A549 (cell line): ENCODE measurements around the gene PIGN. TPM values are rescaled to one million over a fixed set of nuclear protein-coding genes. Genes with fewer than 3 reads are reported as not detected.

Source experiments
- ATAC-seq, 2 experiments: fragments of 200-7000 bp in 1 of 2; fragments of >200 bp in 1 of 2; cut with Nextera tagmentation in 1 of 2; cut with Tn5 transposase in 1 of 2; 3 replicates each; pipeline versions ENCODE4 v1.8.0 to v1.9.1; 2018 to 2020; ENCODE audit warnings: mild to moderate bottlenecking in 1 of 2, moderate library complexity in 1 of 2
- CTCF ChIA-PET: fragments of 300-600 bp; sonication (Branson Sonifier 250); formaldehyde crosslinking; extraction: SDS; loops from one replicate; lab custom pipeline; 2021; ENCODE audit warnings: antibody characterized with exemption, inconsistent platforms; lab: Yijun Ruan, JAX
- POLR2A ChIA-PET: fragments of 350-600 bp; formaldehyde crosslinking; extraction: SDS; loops from one replicate; lab custom pipeline; 2021; ENCODE audit warnings: antibody characterized with exemption, inconsistent platforms; lab: Yijun Ruan, JAX
- DNase-seq, 2 experiments: peaks; one replicate each; pipeline versions ENCODE4 v3.0.0 to v3.0.0-alpha.2; 2011 to 2016; ENCODE audit warnings: low read depth in 1 of 2, low spot score in 1 of 2
- FAIRE-seq: peaks from 2 replicates; lab custom pipeline; 2011; peaks lifted over from hg19 to GRCh38; lab: Jason Lieb, UNC
- H3K27ac ChIP-seq, 2 experiments: fragments of >200 bp; sonication (Bioruptor Twin); formaldehyde crosslinking; 3 replicates each; pipeline ENCODE4 v1.5.1; 2016 to 2017
- H3K4me1 ChIP-seq: fragments of >200 bp; sonication (Bioruptor Twin); formaldehyde crosslinking; 3 replicates; pipeline ENCODE4 v1.6.1; 2016
- H3K4me2 ChIP-seq: fragments of >200 bp; sonication (Bioruptor Twin); formaldehyde crosslinking; 3 replicates; pipeline ENCODE4 v1.6.1; 2016
- H3K4me3 ChIP-seq: fragments of >200 bp; sonication (Bioruptor Twin); formaldehyde crosslinking; 3 replicates; pipeline ENCODE4 v1.5.1; 2016
- H3K9me3 ChIP-seq: fragments of >200 bp; sonication (Bioruptor Twin); formaldehyde crosslinking; 3 replicates; pipeline ENCODE4 v1.6.1; 2016
- ATOH8 ChIP-seq: fragments of 250-450 bp; sonication (Bioruptor Pico); IDR thresholded peaks from 2 replicates; pipeline ENCODE4 v1.5.0; 2020; ENCODE audit warnings: low read depth, mild to moderate bottlenecking, moderate library complexity
- E2F6 ChIP-seq: IDR thresholded peaks from 2 replicates; pipeline ENCODE4 v1.6.1; 2012; ENCODE audit warnings: low read depth, borderline replicate concordance
- EHF ChIP-seq: fragments of 250-450 bp; sonication (Bioruptor Pico); IDR thresholded peaks from 2 replicates; pipeline ENCODE4 v1.5.0; 2020; ENCODE audit warnings: mild to moderate bottlenecking
- EHMT2 ChIP-seq: fragments of 200-600 bp; sonication (generic); IDR thresholded peaks from 2 replicates; pipeline ENCODE4 v1.6.1; 2016; ENCODE audit warnings: antibody characterized with exemption, low read depth, mild to moderate bottlenecking, moderate library complexity
- FOXS1 ChIP-seq: fragments of 250-450 bp; sonication (Bioruptor Pico); IDR thresholded peaks from 2 replicates; pipeline ENCODE4 v1.5.0; 2020; ENCODE audit warnings: mild to moderate bottlenecking, moderate library complexity
- GATA3 ChIP-seq: IDR thresholded peaks from 2 replicates; pipeline ENCODE4 v1.6.1; 2012; ENCODE audit warnings: borderline replicate concordance
- HEYL ChIP-seq: fragments of 250-450 bp; sonication (Bioruptor Pico); IDR thresholded peaks from 2 replicates; pipeline ENCODE4 v1.8.0; 2021; ENCODE audit warnings: mild to moderate bottlenecking, moderate library complexity
- HOXB13 ChIP-seq: fragments of 250-450 bp; sonication (Bioruptor Pico); IDR thresholded peaks from 2 replicates; pipeline ENCODE4 v1.5.0; 2020; ENCODE audit warnings: low read depth, mild to moderate bottlenecking, moderate library complexity
- MAFK ChIP-seq: fragments of 450-650 bp; IDR thresholded peaks from 2 replicates; pipeline ENCODE4 v1.6.1; 2014; ENCODE audit not compliant: partially characterized antibody
- MAX ChIP-seq: IDR thresholded peaks from 2 replicates; pipeline ENCODE4 v1.6.1; 2012
- MYC ChIP-seq: IDR thresholded peaks from 2 replicates; pipeline ENCODE4 v1.6.1; 2012; ENCODE audit warnings: mild to moderate bottlenecking, inconsistent platforms, low read length, improper control_type of control experiment, borderline replicate concordance
- NFE2L2 ChIP-seq: fragments of 150-350 bp; conservative IDR thresholded peaks from 2 replicates; pipeline ENCODE4 v1.6.1; 2014; ENCODE audit warnings: low read length
- NPAS2 ChIP-seq: fragments of 250-450 bp; sonication (Bioruptor Pico); IDR thresholded peaks from 2 replicates; pipeline ENCODE4 v1.8.0; 2022; ENCODE audit warnings: mild to moderate bottlenecking, moderate library complexity, borderline replicate concordance
- PBX3 ChIP-seq: IDR thresholded peaks from 2 replicates; pipeline ENCODE4 v1.6.1; 2012
- RAD21 ChIP-seq, 2 experiments: fragments of >200 bp in 1 of 2; sonication (Bioruptor Twin) in 1 of 2; formaldehyde crosslinking in 1 of 2; IDR thresholded peaks in 1 of 2; conservative IDR thresholded peaks in 1 of 2; 2 replicates in 1 of 2; 3 replicates in 1 of 2; pipeline ENCODE4 v1.6.1; 2012 to 2018; ENCODE audit warnings: inconsistent platforms in 1 of 2
- RARB ChIP-seq: fragments of 250-450 bp; sonication (Bioruptor Pico); IDR thresholded peaks from 2 replicates; pipeline ENCODE4 v1.8.0; 2021; ENCODE audit warnings: mild to moderate bottlenecking, moderate library complexity
- RFX5 ChIP-seq: fragments of 450-650 bp; IDR thresholded peaks from 2 replicates; pipeline ENCODE4 v1.7.1; 2014; ENCODE audit warnings: antibody characterized with exemption, mild to moderate bottlenecking, moderate library complexity
- RNF2 ChIP-seq: fragments of 200-600 bp; sonication (generic); IDR thresholded peaks from 2 replicates; pipeline ENCODE4 v1.6.1; 2016; ENCODE audit warnings: low read depth, mild to moderate bottlenecking, antibody characterized with exemption, moderate library complexity, borderline replicate concordance
- USF2 ChIP-seq: fragments of 450-650 bp; IDR thresholded peaks from 2 replicates; pipeline ENCODE4 v1.6.1; 2014; ENCODE audit warnings: antibody characterized with exemption
- ZFP36 ChIP-seq: fragments of 450-650 bp; IDR thresholded peaks from 2 replicates; pipeline ENCODE4 v1.6.1; 2014; ENCODE audit warnings: borderline replicate concordance; ENCODE audit not compliant: partially characterized antibody
- ZNF302 ChIP-seq: fragments of 250-450 bp; sonication (Bioruptor Pico); IDR thresholded peaks from 2 replicates; pipeline ENCODE4 v1.9.0; 2021; ENCODE audit warnings: inconsistent platforms, mild to moderate bottlenecking, moderate library complexity
- WGBS: methylation state at CpG from one replicate; pipeline ENCODE4 v1.1.6; 2017; ENCODE audit errors: missing lambda C conversion rate; 5-methylcytosine and 5-hydroxymethylcytosine counted together
- polyA plus RNA-seq, 4 experiments: library from polyadenylated mRNA; depleted of rRNA in 3 of 4; stranded (reverse); fragments of >200 nt; fragmentation: RNase III in 1 of 4; extraction: RNeasy Plus Mini Kit Qiagen cat#74134 plus additional on column Dnase treatment in 1 of 4; gene quantifications; 2 replicates in 3 of 4; 3 replicates in 1 of 4; pipeline ENCODE4 v1.2.3, GENCODE V29; 2011 to 2017

PIGN gene
- polyA plus RNA-seq, 2 of the 4 experiments (the other 2 are of a cell fraction) = 12.9 to 37.0 TPM

GRCh38 chr18:62081761-62082294 is 105.0 kb downstream of the PIGN start:
- CTCF ChIA-PET = no interaction called here
- FAIRE-seq (no peak), DNase-seq (no peak), ATAC-seq (no peak)
- H3K27ac ChIP-seq = no peak overlapping the region
- H3K4me2 ChIP-seq = no peak overlapping the region; the same call in 2 of the 3 replicates
- WGBS = 94% methylated on average over 1 of the region's 1 CpG
- H3K4me3 ChIP-seq = no peak overlapping the region
- H3K9me3 ChIP-seq = no peaks in the 10 kb centered on the region
- no peak for TF ChIP-seq MYC
- TF ChIP-seq ZFP36 = no peak
- no peak for TF ChIP-seq PBX3
- no peak for TF ChIP-seq RNF2
- TF ChIP-seq RARB (CRISPR knock-in tag) = no peak
- no peak for TF ChIP-seq HOXB13 (CRISPR knock-in tag)
- TF ChIP-seq RAD21 (conservative IDR thresholded peaks at IDR 0.05 in 1 of 2, IDR thresholded peaks at IDR 0.05 in 1 of 2) = no peak
- TF ChIP-seq RFX5 = no peak
- peaks cover 10% of the 10 kb centered on the region; the same call in 2 of the 3 replicates for H3K4me1 ChIP-seq
- POLR2A ChIA-PET = no interaction called here

GRCh38 chr18:62081248-62081647 is 105.6 kb downstream of the PIGN start:
- Histone ChIP-seq H3K4me2 (peak overlapping the region; percentile 1; the same call in 1 of the 3 replicates), H3K4me3 (no peak overlapping the region)
- TF ChIP-seq FOXS1 (CRISPR knock-in tag) = no peak
- TF ChIP-seq NFE2L2 = no peak
- no peak for TF ChIP-seq EHF (CRISPR knock-in tag)
- TF ChIP-seq MAFK = peak; percentile 24
- TF ChIP-seq, all 56 proteins: peak for 1
- POLR2A ChIA-PET = no interaction called here
- FAIRE-seq (no peak), DNase-seq (no peak), ATAC-seq (no peak)
- CTCF ChIA-PET = no interaction called here
- no peak overlapping the region for H3K27ac ChIP-seq
- 93% methylated on average over 1 of the region's 1 CpG for WGBS
- no peaks in the 10 kb centered on the region for H3K9me3 ChIP-seq
- H3K4me1 ChIP-seq = peaks cover 10% of the 10 kb centered on the region; the same call in 2 of the 3 replicates

GRCh38 chr18:62080172-62080900 is 106.5 kb downstream of the PIGN start:
- H3K4me3 ChIP-seq = no peak overlapping the region
- peaks cover 10% of the 10 kb centered on the region; the same call in 2 of the 3 replicates for H3K4me1 ChIP-seq
- no peak overlapping the region for H3K27ac ChIP-seq
- WGBS = 82% methylated on average over 5 of the region's 5 CpGs
- H3K9me3 ChIP-seq = no peaks in the 10 kb centered on the region
- TF ChIP-seq EHMT2 = no peak
- no peak for TF ChIP-seq HEYL (CRISPR knock-in tag)
- no peak for TF ChIP-seq USF2
- TF ChIP-seq E2F6 = no peak
- no peak for TF ChIP-seq ZNF302 (CRISPR knock-in tag)
- TF ChIP-seq GATA3 = no peak
- TF ChIP-seq MAX = no peak
- no peak for TF ChIP-seq ATOH8 (CRISPR knock-in tag)
- no peak for TF ChIP-seq NPAS2 (CRISPR knock-in tag)
- POLR2A ChIA-PET = no interaction called here
- no peak for ATAC-seq
- no peak for FAIRE-seq
- CTCF ChIA-PET = no interaction called here
- H3K4me2 ChIP-seq = no peak overlapping the region
- DNase-seq = no peak
